Endothelial cell of umbilical vein (primary cell): ENCODE data around the gene PYROXD2. TPM values are rescaled to one million over a fixed set of nuclear protein-coding genes. Genes with fewer than 3 reads are reported as not detected.

ENCODE experiments used
- BruUV-seq: library from RNA; stranded (reverse); fragments of 400-500 nt; replicated peaks from 2 replicates; lab custom pipeline; 2021; lab: Mats Ljungman, UMichigan
- CTCF ChIA-PET: fragments of 300-600, 350-600 bp; sonication (Branson Sonifier 250); formaldehyde crosslinking; loops from one replicate; lab custom pipeline; 2021; ENCODE audit warnings: antibody characterized with exemption, inconsistent platforms; lab: Charles Lee
- POLR2A ChIA-PET: fragments of 300-600, 350-600 bp; sonication (Branson Sonifier 250); formaldehyde crosslinking; loops from one replicate; lab custom pipeline; 2021; ENCODE audit warnings: antibody characterized with exemption, inconsistent platforms; lab: Charles Lee
- DNase-seq: peaks from one replicate; pipeline ENCODE4 v3.0.0-alpha.2; 2011; ENCODE audit warnings: low read depth, low spot score
- FAIRE-seq: peaks from 2 replicates; lab custom pipeline; 2011; peaks lifted over from hg19 to GRCh38; lab: Jason Lieb, UNC
- H2AFZ ChIP-seq: 2 replicates; pipeline ENCODE4 v1.6.0; 2012; ENCODE audit warnings: low read depth, low read length, control low read depth, inconsistent platforms
- H3K27ac ChIP-seq: 2 replicates; pipeline ENCODE4 v1.5.1; 2011; ENCODE audit warnings: low read depth, mild to moderate bottlenecking, control low read depth, low read length, moderate library complexity; ENCODE audit not compliant: insufficient read depth
- H3K27me3 ChIP-seq, 2 experiments: 2 replicates each; pipeline versions ENCODE4 v1.6.0 to v1.6.1; 2011; ENCODE audit warnings: low read length in 2 of 2, mixed read lengths in 1 of 2; ENCODE audit not compliant: control insufficient read depth in 2 of 2, insufficient read depth in 2 of 2
- H3K36me3 ChIP-seq, 2 experiments: 2 replicates in 1 of 2; 3 replicates in 1 of 2; pipeline ENCODE4 v1.5.1; 2011; ENCODE audit warnings: low read length in 2 of 2, mild to moderate bottlenecking in 1 of 2, moderate library complexity in 1 of 2; ENCODE audit not compliant: control insufficient read depth in 2 of 2, insufficient read depth in 2 of 2; ENCODE audit errors: extremely low read depth in 1 of 2
- H3K4me1 ChIP-seq: 3 replicates; pipeline ENCODE4 v1.5.1; 2011; ENCODE audit warnings: mild to moderate bottlenecking, low read length; ENCODE audit not compliant: control insufficient read depth, insufficient read depth; ENCODE audit errors: extremely low read depth
- H3K4me2 ChIP-seq: 2 replicates; pipeline ENCODE4 v1.6.1; 2011; ENCODE audit warnings: low read length, control low read depth, mixed read lengths; ENCODE audit not compliant: insufficient read depth
- H3K4me3 ChIP-seq, 3 experiments: fragments of 200-600 bp in 1 of 3; sonication (generic), shearing (Covaris generic) in 1 of 3; replicated peaks in 1 of 3; 2 replicates each; pipeline ENCODE4 v1.5.1; 2011 to 2016; ENCODE audit warnings: control low read depth in 3 of 3, low read length in 3 of 3, mild to moderate bottlenecking in 2 of 3, inconsistent platforms in 1 of 3, low read depth in 1 of 3, moderate library complexity in 1 of 3; ENCODE audit not compliant: insufficient read depth in 1 of 3
- H3K79me2 ChIP-seq: 2 replicates; pipeline ENCODE4 v1.6.0; 2012; ENCODE audit warnings: low read length, inconsistent platforms; ENCODE audit not compliant: control insufficient read depth, insufficient read depth
- H3K9ac ChIP-seq: replicated peaks from 2 replicates; pipeline ENCODE3; 2011; ENCODE audit warnings: low read length, control low read depth; ENCODE audit not compliant: insufficient read depth; ENCODE audit errors: extremely low read depth
- H3K9me1 ChIP-seq: replicated peaks from 3 replicates; pipeline ENCODE4 v1.6.0; 2011; ENCODE audit warnings: mild to moderate bottlenecking, low read length; ENCODE audit not compliant: control insufficient read depth, insufficient read depth; ENCODE audit errors: extremely low read depth
- H3K9me3 ChIP-seq: replicated peaks from 2 replicates; pipeline ENCODE4 v1.5.1; 2012; ENCODE audit warnings: low read length, inconsistent platforms; ENCODE audit not compliant: control insufficient read depth, insufficient read depth
- H4K20me1 ChIP-seq: replicated peaks from 2 replicates; pipeline ENCODE3; 2011; ENCODE audit warnings: mild to moderate bottlenecking, low read length; ENCODE audit not compliant: control insufficient read depth, insufficient read depth; ENCODE audit errors: extremely low read depth
- EZH2 ChIP-seq: IDR thresholded peaks from 2 replicates; pipeline ENCODE4 v1.6.1; 2012; ENCODE audit warnings: borderline replicate concordance, low read depth, mild to moderate bottlenecking, moderate library complexity, low read length, inconsistent platforms; ENCODE audit not compliant: severe bottlenecking
- FOS ChIP-seq: IDR thresholded peaks from 2 replicates; pipeline ENCODE4 v1.6.1; 2011; ENCODE audit warnings: mild to moderate bottlenecking, low read length, moderate library complexity, borderline replicate concordance; ENCODE audit not compliant: insufficient read depth
- GATA2 ChIP-seq: IDR thresholded peaks from 2 replicates; pipeline ENCODE4 v1.7.0; 2011; ENCODE audit warnings: low read depth, mild to moderate bottlenecking, moderate library complexity, mixed read lengths, low read length; ENCODE audit not compliant: insufficient read length, insufficient read depth
- JUN ChIP-seq: IDR thresholded peaks from 2 replicates; pipeline ENCODE4 v1.6.1; 2011; ENCODE audit warnings: borderline replicate concordance, low read depth; ENCODE audit not compliant: insufficient read length, insufficient read depth
- MYC ChIP-seq: IDR thresholded peaks from one replicate; pipeline ENCODE4 v1.6.1; 2011; ENCODE audit warnings: mild to moderate bottlenecking, low read depth, low read length
- POLR2A ChIP-seq: IDR thresholded peaks from 2 replicates; pipeline ENCODE4 v1.6.1; 2012; ENCODE audit warnings: low read depth, mild to moderate bottlenecking, control low read depth, low read length
- POLR2AphosphoS5 ChIP-seq: IDR thresholded peaks from 2 replicates; pipeline ENCODE4 v1.6.1; 2012; ENCODE audit warnings: low read depth, mild to moderate bottlenecking, control low read depth, low read length, moderate library complexity; ENCODE audit not compliant: insufficient read depth
- dilution Hi-C: fragments of 300-500 bp; cut with MboI; formaldehyde crosslinking; loops from one replicate; pipeline ENCODE4 v1.15.0; 2019; ENCODE audit warnings: low sequenced_read_pairs; ENCODE audit not compliant: extremely low pct_ligation_motif_present
- intact Hi-C: fragments of 100-400 bp; cut with micrococcal nuclease; formaldehyde crosslinking; loops from one replicate; pipeline ENCODE4 v1.10.0; 2022
- polyA plus RNA-seq, 4 experiments: library from polyadenylated mRNA; depleted of rRNA in 3 of 4; stranded (reverse) in 3 of 4; unstranded in 1 of 4; fragments of >200 nt; gene quantifications; 2 replicates each; pipeline versions ENCODE4 v1.2.1 to v1.2.3, GENCODE V29; 2011 to 2012; ENCODE audit warnings: missing spikeins in 1 of 4
- total RNA-seq: library from RNA; stranded (reverse); gene quantifications from 2 replicates; pipeline ENCODE4 v1.2.3, GENCODE V29; 2021
- TF ChIP-seq, protein P1 (sequence below), 2 donors: IDR thresholded peaks; 1 replicate in 1 of 2; 2 replicates in 1 of 2; pipeline ENCODE4 v1.5.1; 2011; ENCODE audit warnings: low read length in 2 of 2, mild to moderate bottlenecking in 2 of 2, moderate library complexity in 2 of 2, control low read depth in 1 of 2, inconsistent platforms in 1 of 2, low read depth in 1 of 2; ENCODE audit not compliant: insufficient read depth in 1 of 2; ENCODE audit errors: extremely low read depth in 1 of 2
- TF ChIP-seq, protein P2 (sequence below): IDR thresholded peaks from 2 replicates; pipeline ENCODE4 v1.6.1; 2011; ENCODE audit not compliant: insufficient read depth, insufficient read length

PYROXD2 gene
- total and polyA plus RNA-seq, 2 donors (not counting 3 experiments of a cell fraction or from before 2014, with no cell fraction given) = 7.0 to 13.7 TPM

DNA sequence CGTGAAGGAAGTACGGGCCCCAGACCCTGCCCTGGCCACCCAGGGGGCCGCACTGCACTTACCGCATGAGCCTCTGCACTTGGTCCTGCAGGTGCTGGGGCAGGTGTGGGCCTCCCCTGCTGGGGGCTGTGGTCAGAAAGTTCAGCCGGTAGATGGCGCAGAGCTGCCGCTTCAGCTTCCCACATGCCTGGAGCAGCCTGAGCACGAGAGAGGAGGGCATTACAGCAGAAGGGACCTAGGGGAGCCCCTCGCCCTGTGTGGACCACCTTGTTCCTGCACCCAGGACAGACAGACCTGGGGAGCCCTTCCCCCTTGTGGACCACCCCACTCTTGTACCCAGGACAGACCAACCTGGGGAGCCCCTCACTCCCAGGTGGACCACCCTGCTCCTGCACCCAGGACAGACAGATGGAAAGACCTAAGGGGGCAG lies 8.7 kb upstream of the PYROXD2 start:
- H3K4me1 ChIP-seq = no peaks in the 10 kb centered on the region
- no TSS peak for BruUV-seq
- ChIA-PET CTCF (interaction anchor here (0.8 to 2.0 kb wide), 4 partner anchors 10 to 823 kb away, joined by 3 to 7 read pairs (median 4); no protein-coding TSS in a partner anchor), POLR2A (interaction anchor here (1.0 kb wide), 1 partner anchor 10 kb away, joined by 3 read pairs; no protein-coding TSS in a partner anchor)
- dilution Hi-C loops = no loop called here
- no peaks in the 10 kb centered on the region for H3K79me2 ChIP-seq
- no peaks in the 10 kb centered on the region for H4K20me1 ChIP-seq
- no peaks in the 10 kb centered on the region for H3K9me1 ChIP-seq
- H3K4me2 ChIP-seq = no peak overlapping the region
- no peak overlapping the region for H3K9ac ChIP-seq
- H3K4me3 ChIP-seq = no peak overlapping the region
- intact Hi-C loops = loop anchor here (2.0 kb wide), 1 partner anchor 161 kb away; no protein-coding TSS in a partner anchor
- peaks cover 3 to 30% of the 10 kb centered on the region in 2 experiments for H3K36me3 ChIP-seq
- no peak for TF ChIP-seq EZH2
- TF ChIP-seq, protein P1, sequence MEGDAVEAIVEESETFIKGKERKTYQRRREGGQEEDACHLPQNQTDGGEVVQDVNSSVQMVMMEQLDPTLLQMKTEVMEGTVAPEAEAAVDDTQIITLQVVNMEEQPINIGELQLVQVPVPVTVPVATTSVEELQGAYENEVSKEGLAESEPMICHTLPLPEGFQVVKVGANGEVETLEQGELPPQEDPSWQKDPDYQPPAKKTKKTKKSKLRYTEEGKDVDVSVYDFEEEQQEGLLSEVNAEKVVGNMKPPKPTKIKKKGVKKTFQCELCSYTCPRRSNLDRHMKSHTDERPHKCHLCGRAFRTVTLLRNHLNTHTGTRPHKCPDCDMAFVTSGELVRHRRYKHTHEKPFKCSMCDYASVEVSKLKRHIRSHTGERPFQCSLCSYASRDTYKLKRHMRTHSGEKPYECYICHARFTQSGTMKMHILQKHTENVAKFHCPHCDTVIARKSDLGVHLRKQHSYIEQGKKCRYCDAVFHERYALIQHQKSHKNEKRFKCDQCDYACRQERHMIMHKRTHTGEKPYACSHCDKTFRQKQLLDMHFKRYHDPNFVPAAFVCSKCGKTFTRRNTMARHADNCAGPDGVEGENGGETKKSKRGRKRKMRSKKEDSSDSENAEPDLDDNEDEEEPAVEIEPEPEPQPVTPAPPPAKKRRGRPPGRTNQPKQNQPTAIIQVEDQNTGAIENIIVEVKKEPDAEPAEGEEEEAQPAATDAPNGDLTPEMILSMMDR (IDR thresholded peaks at IDR 0.05; ENCODE audit: extremely low read depth in 1 of 2, insufficient read depth in 1 of 2, low read depth in 1 of 2, low read length in 2 of 2) = no peak
- no peak for TF ChIP-seq JUN
- no peak for TF ChIP-seq FOS
- TF ChIP-seq, protein P2, sequence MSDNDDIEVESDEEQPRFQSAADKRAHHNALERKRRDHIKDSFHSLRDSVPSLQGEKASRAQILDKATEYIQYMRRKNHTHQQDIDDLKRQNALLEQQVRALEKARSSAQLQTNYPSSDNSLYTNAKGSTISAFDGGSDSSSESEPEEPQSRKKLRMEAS = no peak
- TF ChIP-seq POLR2A = no peak
- TF ChIP-seq POLR2AphosphoS5 = no peak
- TF ChIP-seq MYC = no peak
- TF ChIP-seq GATA2 = no peak
- H3K27me3 ChIP-seq = no peaks in the 10 kb centered on the region
- no peak overlapping the region for H2AFZ ChIP-seq
- H3K9me3 ChIP-seq = no peaks in the 10 kb centered on the region
- DNase-seq (no peak), FAIRE-seq (no peak)
- H3K27ac ChIP-seq = no peak overlapping the region
